ENCODE data around the gene TASP1.
"Not testable (repeated sequence)": the region's sequence is repeated elsewhere in the genome, so short reads cannot be mapped to it uniquely, and the experiment has no call there.

TASP1 gene

DNA sequence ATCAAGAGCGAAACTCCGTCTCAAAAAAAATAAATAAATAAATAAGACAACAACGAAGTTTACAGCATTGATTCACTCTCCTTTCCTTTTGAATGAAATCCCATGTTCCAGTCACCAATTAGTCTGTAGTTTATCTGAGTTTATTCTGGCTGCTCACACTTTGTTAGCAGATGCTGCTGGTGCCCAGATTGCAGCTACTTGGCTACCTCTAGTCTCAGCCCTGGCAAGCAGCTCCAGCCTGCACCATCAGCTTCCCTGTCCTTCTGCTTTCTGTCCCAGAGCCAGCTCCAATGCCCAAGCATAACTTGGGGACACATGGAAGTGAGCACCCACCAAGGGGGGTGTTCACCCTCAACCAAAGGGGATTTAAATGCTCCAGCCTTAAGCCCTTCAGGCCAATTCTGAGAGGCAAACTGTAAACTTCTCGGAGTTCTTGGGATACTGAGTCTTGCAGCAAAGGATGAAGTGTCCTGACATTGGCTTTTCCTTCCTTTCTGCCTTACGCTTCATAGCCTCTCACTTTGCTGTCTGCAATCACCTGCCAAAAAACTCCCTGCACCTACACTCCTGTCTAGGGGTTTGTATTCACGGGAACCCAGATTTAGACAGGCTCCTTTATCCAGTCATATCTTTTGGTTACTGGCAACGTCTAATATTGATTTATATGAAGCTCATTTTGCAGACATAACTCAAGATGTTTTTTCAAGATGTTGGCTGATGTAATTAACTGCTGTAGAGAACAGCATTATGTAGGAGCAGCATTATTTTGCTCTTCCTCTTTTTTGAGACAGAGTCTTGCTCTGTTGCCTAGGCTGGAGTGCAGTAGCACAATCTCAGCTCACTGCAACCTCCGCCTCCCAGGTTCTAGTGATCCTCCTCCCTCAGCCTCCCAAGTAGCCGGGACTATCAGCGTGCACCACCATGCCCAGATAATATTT lies 9.8 kb upstream of the TASP1 start:
- no peak for DNase-seq

- no peak for DNase-seq
Measured at GRCh38 chr20:13644010-13644409, 5.3 kb upstream of the TASP1 start.

DNA sequence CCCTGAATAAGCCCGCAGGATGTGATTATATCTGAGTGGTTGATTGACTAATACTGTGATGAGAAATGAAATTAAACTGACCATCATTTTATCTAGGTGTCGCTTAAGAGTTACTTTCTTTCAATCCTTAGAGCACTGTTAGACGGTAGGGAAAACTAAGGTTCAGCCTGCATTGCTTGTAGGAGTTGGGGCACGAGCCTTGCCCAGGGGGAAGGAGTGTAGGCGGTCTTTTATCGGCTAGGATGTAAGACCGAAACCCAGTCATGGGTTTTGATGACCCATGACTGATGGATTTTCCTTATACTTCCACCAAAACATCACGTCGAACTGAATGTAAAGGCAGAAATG lies 392 bp upstream of the TASP1 start:
- DNase-seq: no peak

- DNase-seq: no peak
Measured at GRCh38 chr20:13638162-13638495, 603 bp downstream of the TASP1 start.

GRCh38 chr20:13632431-13632830 lies 6.3 kb downstream of the TASP1 start:
- no peak for DNase-seq

GRCh38 chr20:13627525-13627924 lies 11.2 kb downstream of the TASP1 start:
- DNase-seq: not testable (repeated sequence)

- no peak for DNase-seq
Measured at GRCh38 chr20:13626724-13627123, 12.0 kb downstream of the TASP1 start.

- no peak for DNase-seq
Measured at GRCh38 chr20:13625304-13625979, 13.3 kb downstream of the TASP1 start.

- not testable (repeated sequence) for DNase-seq
Measured at GRCh38 chr20:13619415-13619814, 19.3 kb downstream of the TASP1 start.

- DNase-seq: not testable (repeated sequence)
Measured at GRCh38 chr20:13618456-13618855, 20.3 kb downstream of the TASP1 start.

DNA sequence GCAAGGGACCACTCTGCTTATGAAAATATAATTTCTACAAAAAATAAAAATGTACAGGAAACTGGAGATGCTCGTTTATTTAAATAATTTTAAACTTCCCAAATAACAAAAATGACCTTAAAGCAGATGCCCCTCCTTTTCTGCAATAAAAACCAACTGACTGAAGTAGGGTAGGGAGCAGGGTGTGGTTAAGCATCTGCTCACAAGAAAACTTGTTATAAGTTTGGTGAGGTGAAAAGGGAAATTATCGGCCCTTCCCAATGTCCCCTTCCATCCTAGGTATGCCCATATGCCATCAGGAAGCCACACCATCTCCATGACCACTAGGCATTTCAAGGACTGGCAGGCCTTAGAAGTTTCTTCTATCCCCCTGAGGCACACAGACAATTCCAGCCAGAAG lies 21.1 kb downstream of the TASP1 start:
- DNase-seq: not testable (repeated sequence)

GRCh38 chr20:13616713-13617112 lies 22.0 kb downstream of the TASP1 start:
- not testable (repeated sequence) for DNase-seq

GRCh38 chr20:13613917-13614316 lies 24.8 kb downstream of the TASP1 start:
- DNase-seq: no peak

GRCh38 chr20:13611611-13612125 lies 27.1 kb downstream of the TASP1 start:
- DNase-seq: no peak

GRCh38 chr20:13610184-13610583 lies 28.5 kb downstream of the TASP1 start:
- DNase-seq: no peak

- no peak for DNase-seq
Measured at GRCh38 chr20:13608066-13608465, 30.7 kb downstream of the TASP1 start.

DNA sequence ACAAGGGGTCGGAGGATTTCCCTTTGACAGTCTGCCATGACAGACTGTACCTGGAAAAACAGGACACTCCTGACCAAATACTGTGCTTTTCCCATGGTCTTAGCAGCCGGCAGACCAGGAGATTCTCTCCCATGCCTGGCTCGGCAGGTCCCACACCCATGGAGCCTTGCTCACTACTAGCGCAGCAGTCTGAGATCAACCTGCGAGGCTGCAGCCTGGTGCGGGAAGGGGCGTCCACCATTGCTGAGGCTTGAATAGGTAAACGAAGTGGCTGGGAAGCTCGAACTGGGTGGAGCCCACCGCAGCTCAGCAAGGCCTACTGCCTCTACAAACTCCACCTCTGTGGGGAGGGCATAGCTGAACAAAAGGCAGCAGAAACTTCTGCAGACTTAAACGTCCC lies 45.3 kb downstream of the TASP1 start:
- not testable (repeated sequence) for DNase-seq

- DNase-seq: no peak
Measured at GRCh38 chr20:13588049-13588448, 50.7 kb downstream of the TASP1 start.

DNA sequence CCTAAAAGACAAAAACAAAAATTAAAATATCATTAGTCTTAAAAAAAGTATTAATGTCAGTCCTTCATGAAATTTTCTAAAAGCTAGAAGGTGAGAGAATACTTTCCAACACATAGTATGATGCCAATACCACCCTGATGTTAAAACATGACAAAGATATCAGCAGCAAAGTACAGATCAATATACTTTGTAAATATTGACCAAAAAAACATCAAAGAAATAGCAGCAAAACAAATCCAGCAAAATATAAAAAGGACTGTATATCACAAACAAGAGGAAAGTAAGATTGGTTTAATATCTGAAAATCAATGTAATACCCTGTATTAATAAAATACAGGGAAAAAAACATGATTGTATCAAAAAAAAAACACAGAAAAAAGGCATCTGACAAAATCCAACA lies 51.4 kb downstream of the TASP1 start:
- no peak for DNase-seq

DNA sequence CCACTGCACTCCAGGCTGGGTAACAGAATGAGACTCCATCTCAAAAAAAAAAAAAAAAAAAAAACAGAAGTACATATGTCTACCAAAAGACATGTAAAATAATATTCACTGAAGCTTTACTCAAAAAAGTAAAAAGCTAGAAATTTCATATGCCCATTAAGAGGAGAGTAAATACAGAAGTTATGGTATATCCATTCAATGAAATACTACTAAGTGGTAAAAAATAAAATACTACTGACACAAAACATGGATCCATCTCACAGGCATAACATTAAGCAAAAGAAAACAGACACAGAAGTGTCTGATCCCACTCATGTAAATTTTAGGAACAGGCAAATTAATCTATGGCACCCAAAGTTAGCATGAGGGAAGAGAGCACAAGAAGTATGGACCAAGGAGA lies 52.6 kb downstream of the TASP1 start:
- no peak for DNase-seq

DNA sequence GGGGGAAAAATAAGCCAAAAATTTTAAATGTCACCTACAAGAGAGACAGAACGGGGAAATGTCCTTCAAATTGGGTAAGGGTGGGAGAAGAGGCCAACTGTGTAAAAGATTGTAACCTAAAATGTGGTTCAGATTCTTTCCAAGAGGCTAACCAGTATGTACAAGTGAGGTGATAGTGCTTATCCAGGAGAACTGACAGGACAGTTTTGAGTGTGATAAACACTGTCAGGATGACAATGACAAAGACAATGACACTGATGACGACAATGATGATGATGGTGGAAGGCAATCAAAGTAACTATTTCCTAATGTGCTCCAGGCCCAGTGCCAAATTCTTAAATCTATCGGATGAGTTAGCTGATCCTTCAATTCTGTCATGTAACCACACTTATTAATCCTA lies 57.3 kb downstream of the TASP1 start:
- DNase-seq: no peak

DNA sequence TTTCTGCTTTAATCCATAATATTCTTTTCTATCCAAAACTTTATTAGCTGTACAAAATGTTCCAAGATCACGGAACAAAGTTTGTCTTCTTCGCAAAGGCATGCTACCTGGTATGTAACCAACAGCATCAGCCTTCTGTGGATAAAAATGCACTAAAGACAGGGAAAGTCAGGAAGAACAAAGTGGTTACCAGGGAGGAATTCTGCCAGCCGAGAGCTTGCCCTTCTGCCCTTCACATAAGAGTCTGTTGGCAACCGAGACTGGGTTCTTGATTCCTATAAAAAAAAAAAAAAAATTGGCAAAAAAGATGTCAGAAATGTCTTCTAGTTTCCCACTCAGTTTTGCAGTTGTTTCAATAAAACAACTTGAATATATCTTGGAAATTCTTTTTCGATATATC lies 58.0 kb downstream of the TASP1 start:
- DNase-seq: no peak

GRCh38 chr20:13574071-13574470 lies 64.7 kb downstream of the TASP1 start:
- no peak for DNase-seq

DNA sequence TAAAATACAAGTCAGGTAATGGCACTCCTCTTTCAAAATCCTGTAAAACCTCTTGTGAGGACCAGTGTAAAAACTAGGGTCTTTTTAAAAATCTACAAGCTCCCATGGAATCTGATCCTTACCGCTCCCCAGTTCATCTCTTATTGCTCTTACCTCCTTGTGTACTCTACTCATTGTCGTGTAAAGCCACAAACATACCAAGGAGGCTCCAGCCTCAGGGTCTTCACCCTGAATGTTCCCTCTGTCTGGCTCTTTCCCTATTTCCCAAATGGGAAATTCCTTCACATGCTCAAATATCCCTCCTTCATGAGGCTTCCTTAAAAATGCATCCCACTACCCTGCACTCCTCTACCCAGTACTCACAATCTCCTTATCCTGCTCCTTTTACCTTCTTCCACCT lies 67.1 kb downstream of the TASP1 start:
- DNase-seq: no peak
